Activated CD8-positive, alpha-beta memory T cell treated with anti-CD3 and anti-CD28 coated beads, Interleukin-2, amount 50 U/mL, for 24 hours (primary cell): ENCODE measurements around the gene CBX7.

ENCODE experiments used
- DNase-seq: peaks from one replicate; pipeline ENCODE4 v3.0.0-alpha.2; 2020; ENCODE audit errors: extremely low read depth

CBX7 gene

GRCh38 chr22:39152511-39153219, at the start of gene CBX7:
CBX7 (minus strand) TSS chr22:39152680; CDS start chr22:39152444, 236 bp downstream.
- DNase-seq: peak; percentile 61

- no peak for DNase-seq
These were observed 45.1 kb upstream of the CBX7 start for GRCh38 chr22:39197578-39197977.

GRCh38 chr22:39194098-39194497, 41.6 kb upstream of the CBX7 start:
- no peak for DNase-seq

GRCh38 chr22:39188809-39189208, 36.3 kb upstream of the CBX7 start:
- DNase-seq: no peak

GRCh38 chr22:39185601-39186012, 33.1 kb upstream of the CBX7 start:
- no peak for DNase-seq

GRCh38 chr22:39184586-39185577, 32.4 kb upstream of the CBX7 start:
- DNase-seq: no peak

GRCh38 chr22:39183991-39184585, 31.6 kb upstream of the CBX7 start:
- DNase-seq: no peak

- no peak for DNase-seq
These were observed 30.1 kb upstream of the CBX7 start for GRCh38 chr22:39182478-39183030.

GRCh38 chr22:39181778-39182177, 29.3 kb upstream of the CBX7 start:
- no peak for DNase-seq

- DNase-seq: no peak
These were observed 28.9 kb upstream of the CBX7 start for GRCh38 chr22:39181356-39181755.

GRCh38 chr22:39179841-39180335, 27.4 kb upstream of the CBX7 start:
- DNase-seq: no peak

GRCh38 chr22:39179401-39179827, 26.9 kb upstream of the CBX7 start:
- no peak for DNase-seq

- DNase-seq: no peak
These were observed 26.0 kb upstream of the CBX7 start for GRCh38 chr22:39178206-39179111.

- DNase-seq: no peak
These were observed 25.3 kb upstream of the CBX7 start for GRCh38 chr22:39177791-39178190.

- DNase-seq: no peak
These were observed 24.9 kb upstream of the CBX7 start for GRCh38 chr22:39177456-39177775.

- DNase-seq: no peak
These were observed 24.4 kb upstream of the CBX7 start for GRCh38 chr22:39176714-39177455.

- DNase-seq: no peak
These were observed 23.7 kb upstream of the CBX7 start for GRCh38 chr22:39176143-39176713.

- no peak for DNase-seq
These were observed 23.1 kb upstream of the CBX7 start for GRCh38 chr22:39175353-39176142.
